NCI-H1694 treated with DMSO at 0.1 percent for 48 hours (cell line): ENCODE measurements around the gene SUSD5.
"Not testable (repeated sequence)": the region's sequence is repeated elsewhere in the genome, so short reads cannot be mapped to it uniquely, and the experiment has no call there.

Experiments used
- DNase-seq: peaks from one replicate; lab custom pipeline; 2025; lab: John Stamatoyannopoulos, UW

Gene SUSD5

GRCh38 chr3:33194303-33194702 lies 24.3 kb downstream of the SUSD5 start:
- no peak for DNase-seq

GRCh38 chr3:33187368-33187634 lies 31.3 kb downstream of the SUSD5 start:
- DNase-seq = no peak

GRCh38 chr3:33186524-33187367 lies 31.9 kb downstream of the SUSD5 start:
- DNase-seq = no peak

GRCh38 chr3:33184863-33185262 lies 33.7 kb downstream of the SUSD5 start:
- DNase-seq = no peak

GRCh38 chr3:33181641-33182040 lies 37.0 kb downstream of the SUSD5 start:
- not testable (repeated sequence) for DNase-seq

DNA sequence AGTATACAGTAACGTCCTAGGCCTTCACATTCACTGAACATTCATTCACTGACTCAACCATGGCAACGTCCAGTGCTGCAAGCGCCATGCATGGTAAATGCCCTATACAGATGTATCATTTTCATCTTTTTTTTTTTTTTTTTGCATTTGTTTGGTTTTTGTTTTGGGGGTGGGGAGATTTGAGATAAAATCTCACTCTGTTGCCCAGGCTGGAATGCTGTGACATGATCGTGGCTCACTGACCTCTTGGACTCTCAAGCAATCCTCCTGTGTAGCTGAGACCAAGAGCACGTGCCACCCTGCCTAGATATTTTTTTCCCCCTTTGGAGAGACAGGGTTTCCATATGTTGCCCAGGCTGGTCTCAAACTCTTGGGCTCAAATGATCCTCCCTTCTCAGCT lies 37.4 kb downstream of the SUSD5 start:
- no peak for DNase-seq

DNA sequence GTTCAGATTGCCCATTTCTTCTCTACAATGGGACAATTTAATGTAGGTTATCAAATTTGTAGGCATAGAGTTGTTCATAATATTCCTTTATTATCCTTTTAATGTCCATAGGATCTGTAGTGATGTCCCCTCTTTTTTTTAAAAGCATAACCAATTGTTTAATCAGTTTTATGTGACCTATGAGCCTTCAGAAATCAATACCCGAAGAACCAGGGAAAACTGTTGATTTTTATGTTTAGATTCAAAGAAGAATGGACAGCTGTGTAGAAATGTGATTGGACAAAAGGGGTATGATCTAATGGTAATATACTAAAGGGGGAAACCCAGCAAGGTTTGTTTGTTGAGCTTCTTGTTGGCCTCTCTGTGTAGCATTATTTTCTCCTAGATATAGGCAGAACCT lies 39.5 kb downstream of the SUSD5 start:
- DNase-seq = no peak

- no peak for DNase-seq
Observed at GRCh38 chr3:33174711-33175414, 43.7 kb downstream of the SUSD5 start.

DNA sequence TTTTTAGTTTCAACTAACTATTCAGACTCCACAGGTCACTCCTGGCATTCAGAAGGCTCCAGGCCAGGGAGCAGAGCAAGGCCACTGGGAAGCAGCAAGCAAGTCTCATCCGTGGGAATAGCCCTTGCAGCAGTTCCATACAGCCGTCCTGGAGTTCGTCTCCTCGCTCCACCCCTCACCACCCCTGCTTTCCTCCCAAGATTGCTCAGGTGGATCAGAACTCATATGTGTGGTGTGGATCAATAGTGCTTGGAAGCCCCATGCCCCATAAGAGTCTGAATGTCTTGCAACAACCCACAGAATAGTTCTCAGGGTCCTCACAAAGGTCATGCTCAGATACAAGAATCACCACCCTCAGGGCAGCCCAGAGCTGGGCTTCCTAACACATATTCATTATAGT lies 44.5 kb downstream of the SUSD5 start:
- no peak for DNase-seq

GRCh38 chr3:33173672-33174071 lies 44.9 kb downstream of the SUSD5 start:
- no peak for DNase-seq

- DNase-seq = no peak
Observed at GRCh38 chr3:33173103-33173502, 45.5 kb downstream of the SUSD5 start.

- DNase-seq = no peak
Observed at GRCh38 chr3:33171580-33171979, 47.0 kb downstream of the SUSD5 start.

GRCh38 chr3:33170531-33170930 lies 48.1 kb downstream of the SUSD5 start:
- no peak for DNase-seq

- no peak for DNase-seq
Observed at GRCh38 chr3:33167716-33168336, 50.8 kb downstream of the SUSD5 start.

DNA sequence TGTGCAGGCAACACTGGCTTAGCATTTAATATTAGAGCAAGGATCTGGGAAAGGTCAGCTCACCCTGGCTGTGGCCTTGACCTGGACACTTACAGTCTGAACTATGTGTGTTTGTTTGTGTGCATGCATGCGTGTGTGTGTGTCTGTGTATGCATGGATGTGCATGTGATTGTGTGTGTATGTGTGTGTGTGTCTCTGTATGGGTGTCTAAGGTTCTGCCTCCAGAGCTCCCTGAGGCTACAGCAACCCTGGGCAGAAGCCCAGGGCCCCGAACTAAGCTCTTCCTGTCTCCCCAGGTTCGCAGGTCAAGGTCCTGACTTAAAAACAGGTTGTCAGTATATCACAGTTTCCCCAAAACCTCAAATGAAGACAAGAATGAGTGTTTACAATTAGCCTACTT lies 51.3 kb downstream of the SUSD5 start:
- no peak for DNase-seq

DNA sequence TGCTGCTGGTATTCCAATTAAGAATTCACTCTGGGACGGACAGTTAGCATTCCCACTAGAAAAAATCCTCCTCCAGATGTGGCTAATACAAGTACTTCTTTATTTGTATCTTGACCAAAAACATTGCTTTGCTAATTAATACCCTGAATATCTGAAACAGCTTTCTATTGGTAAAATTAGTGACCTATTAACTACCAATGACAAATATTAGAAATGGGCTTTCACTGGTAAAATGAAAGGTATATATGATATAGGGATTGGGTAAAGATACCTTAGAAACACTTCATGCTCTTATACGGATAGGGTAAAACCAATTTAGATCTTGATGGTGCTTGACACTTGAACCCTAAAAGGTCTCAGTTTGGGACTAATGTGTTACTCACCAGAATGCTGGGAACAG lies 52.5 kb downstream of the SUSD5 start:
- DNase-seq = no peak

DNA sequence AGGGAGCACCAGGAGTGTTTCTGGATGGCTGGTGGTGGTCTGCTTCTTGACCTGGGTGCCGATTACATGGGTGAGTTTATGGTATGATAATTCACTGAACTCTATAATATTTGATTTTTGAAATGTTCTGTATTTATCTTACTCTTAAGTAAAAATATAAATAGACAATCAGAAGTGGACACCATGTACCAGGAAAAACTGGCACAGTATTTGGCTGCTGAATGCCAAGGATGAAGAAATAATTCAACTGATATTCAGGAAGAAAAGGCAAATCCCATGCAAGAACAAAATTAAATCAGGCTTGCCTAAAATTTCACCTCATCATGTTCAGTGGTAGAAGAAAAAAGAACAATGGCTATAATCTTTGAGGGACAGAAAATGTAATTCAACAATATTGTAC lies 53.2 kb downstream of the SUSD5 start:
- DNase-seq = no peak

DNA sequence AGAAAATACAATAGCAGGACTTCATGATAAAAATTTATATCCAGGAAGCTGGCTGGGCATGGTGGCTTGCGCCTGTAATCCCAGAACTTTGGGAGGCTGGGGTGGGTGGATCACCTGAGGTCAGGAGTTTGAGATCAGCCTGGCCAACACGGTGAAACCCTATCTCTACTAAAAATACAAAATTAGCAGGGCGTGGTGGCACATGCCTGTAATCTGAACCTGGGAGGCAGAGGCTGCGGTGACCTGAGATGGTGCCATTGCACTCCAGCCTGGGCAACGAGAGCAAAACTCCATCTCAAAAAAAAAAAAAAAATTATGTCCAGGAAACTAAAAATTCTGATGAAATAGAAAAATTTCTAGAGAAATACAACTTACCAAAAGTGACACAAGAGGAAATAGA lies 56.0 kb downstream of the SUSD5 start:
- not testable (repeated sequence) for DNase-seq

DNA sequence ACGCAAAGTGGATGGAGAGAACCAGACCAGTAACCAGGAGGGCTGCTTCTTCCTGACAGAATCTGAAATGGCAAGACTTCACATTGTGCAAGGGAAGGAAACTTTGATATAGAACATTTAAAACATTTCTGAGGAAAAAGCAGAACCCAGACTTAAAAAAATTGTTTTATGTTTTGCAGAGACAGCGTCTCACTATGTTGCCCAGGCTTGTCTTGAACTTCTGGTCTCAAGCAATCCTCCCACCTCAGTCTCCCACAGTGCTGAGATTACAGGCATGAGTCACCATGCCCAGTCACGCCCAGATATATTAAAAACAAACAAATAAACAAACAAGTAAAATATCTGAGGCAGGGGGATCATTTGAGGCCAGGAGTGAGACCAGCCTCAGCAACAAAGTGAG lies 58.6 kb downstream of the SUSD5 start:
- DNase-seq = no peak

GRCh38 chr3:33159234-33159633 lies 59.4 kb downstream of the SUSD5 start:
- DNase-seq = no peak

DNA sequence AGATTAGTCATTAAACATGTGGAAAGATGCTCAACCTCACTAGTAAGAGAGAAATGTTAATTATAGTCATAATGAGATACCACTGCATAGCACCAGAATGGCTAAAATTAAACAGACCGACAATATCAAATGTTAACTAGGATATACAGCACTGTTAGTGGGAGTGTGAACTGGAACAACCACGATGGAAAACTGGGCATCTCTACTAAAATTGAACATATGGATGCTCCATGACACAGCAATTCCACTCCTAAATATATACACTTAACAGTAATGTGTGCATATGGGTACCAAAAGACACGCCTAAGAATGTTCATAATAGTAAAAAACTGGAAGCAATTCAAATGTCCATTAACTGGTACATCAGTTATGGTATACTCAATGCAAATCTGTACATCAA lies 63.3 kb downstream of the SUSD5 start:
- no peak for DNase-seq

DNA sequence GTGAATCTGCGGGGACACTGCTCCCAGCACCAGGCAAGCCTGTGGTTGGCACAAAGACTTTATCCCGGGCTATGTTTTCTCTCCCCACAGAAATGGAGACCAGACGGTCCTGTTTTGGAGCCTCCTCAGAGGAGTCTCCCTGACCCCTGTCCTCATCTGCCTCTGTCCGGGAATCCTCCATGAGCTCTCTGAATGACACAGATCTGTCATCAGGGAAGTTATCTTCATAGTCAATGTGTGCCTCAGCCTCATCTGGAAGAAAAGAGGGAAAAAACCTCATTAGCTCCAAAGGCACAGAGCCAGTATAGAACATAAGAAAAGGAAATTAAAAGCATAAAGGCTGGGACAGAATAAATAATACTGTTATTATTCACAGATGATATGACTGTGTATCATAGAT lies 64.8 kb downstream of the SUSD5 start:
- no peak for DNase-seq
